Measurements from ENCODE around the gene LIFR.
"Not testable (repeated sequence)": the region's sequence is repeated elsewhere in the genome, so short reads cannot be mapped to it uniquely, and the experiment has no call there.

GRCh38 chr5:38516649-38517048, 39.8 kb downstream of the LIFR start:
- TF ChIP-seq POLR2A, CTCF (IDR thresholded peaks at IDR 0.05): not testable (repeated sequence)

All from heart left ventricle (tissue), 13 donors.